22Rv1 (cell line): ENCODE data around the gene PC.

Experiments
- ZFX ChIP-seq: fragments of 450-650 bp; IDR thresholded peaks from 2 replicates; pipeline ENCODE4 v1.6.1; 2017; ENCODE audit warnings: antibody characterized with exemption, borderline replicate concordance
- TF ChIP-seq, protein P1 (sequence below): fragments of 450-650 bp; IDR thresholded peaks from 2 replicates; pipeline ENCODE4 v1.5.1; 2017; ENCODE audit warnings: mild to moderate bottlenecking

DNA sequence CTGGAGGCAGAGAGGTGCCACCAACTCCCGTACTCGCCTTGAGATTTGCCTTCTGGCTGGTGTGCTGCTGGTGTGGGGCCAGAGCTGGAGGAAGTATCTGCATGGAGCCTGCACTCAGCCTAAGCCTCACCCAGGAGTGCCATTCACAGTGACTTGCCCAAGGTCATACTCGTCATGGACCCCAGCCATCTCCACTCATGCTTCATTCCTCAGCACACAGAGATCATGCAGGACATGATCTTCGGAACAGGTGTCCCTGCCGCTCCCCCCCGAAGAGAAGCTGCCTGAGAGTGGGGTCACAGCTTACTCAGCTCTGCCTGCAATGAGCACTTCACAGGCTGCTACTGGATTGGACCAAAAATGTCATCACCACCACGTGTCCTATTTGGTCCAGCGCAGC, 49.0 kb downstream of the PC start:
- TF ChIP-seq, protein P1, sequence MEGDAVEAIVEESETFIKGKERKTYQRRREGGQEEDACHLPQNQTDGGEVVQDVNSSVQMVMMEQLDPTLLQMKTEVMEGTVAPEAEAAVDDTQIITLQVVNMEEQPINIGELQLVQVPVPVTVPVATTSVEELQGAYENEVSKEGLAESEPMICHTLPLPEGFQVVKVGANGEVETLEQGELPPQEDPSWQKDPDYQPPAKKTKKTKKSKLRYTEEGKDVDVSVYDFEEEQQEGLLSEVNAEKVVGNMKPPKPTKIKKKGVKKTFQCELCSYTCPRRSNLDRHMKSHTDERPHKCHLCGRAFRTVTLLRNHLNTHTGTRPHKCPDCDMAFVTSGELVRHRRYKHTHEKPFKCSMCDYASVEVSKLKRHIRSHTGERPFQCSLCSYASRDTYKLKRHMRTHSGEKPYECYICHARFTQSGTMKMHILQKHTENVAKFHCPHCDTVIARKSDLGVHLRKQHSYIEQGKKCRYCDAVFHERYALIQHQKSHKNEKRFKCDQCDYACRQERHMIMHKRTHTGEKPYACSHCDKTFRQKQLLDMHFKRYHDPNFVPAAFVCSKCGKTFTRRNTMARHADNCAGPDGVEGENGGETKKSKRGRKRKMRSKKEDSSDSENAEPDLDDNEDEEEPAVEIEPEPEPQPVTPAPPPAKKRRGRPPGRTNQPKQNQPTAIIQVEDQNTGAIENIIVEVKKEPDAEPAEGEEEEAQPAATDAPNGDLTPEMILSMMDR, result no peak
- no peak for TF ChIP-seq ZFX
